B cell (primary cell): ENCODE measurements around the gene IRF1.

ENCODE experiments used
- CTCF ChIP-seq: fragments of 200-600 bp; IDR thresholded peaks from one replicate; pipeline ENCODE4 v1.8.0; 2022; ENCODE audit warnings: antibody characterized with exemption, mild to moderate bottlenecking
- EZH2 ChIP-seq: IDR thresholded peaks from 2 replicates; pipeline ENCODE4 v1.6.1; 2012; ENCODE audit warnings: borderline replicate concordance, low read depth, mild to moderate bottlenecking, moderate library complexity, low read length; ENCODE audit not compliant: insufficient read depth, poor library complexity, severe bottlenecking

- TF ChIP-seq EZH2 (no peak), CTCF (no peak)
Observed at GRCh38 chr5:132433141-132433540, 57.4 kb downstream of the IRF1 start.
